Neural cell (in vitro differentiated cells): ENCODE results near the gene TAL1. TPM values are rescaled to one million over a fixed set of nuclear protein-coding genes. Genes with fewer than 3 reads are reported as not detected.

Experiments
- H2AFZ ChIP-seq: fragments of 200-600, 300-800 bp; sonication (generic), shearing (Covaris generic); 2 replicates; pipeline ENCODE4 v1.6.0; 2014; ENCODE audit warnings: low read depth, mild to moderate bottlenecking, antibody characterized with exemption, low read length, moderate library complexity
- H3F3A ChIP-seq: fragments of 200-600 bp; shearing (Covaris generic); 2 replicates; pipeline ENCODE4 v1.6.1; 2016; ENCODE audit warnings: mild to moderate bottlenecking, moderate library complexity, mixed read lengths, antibody characterized with exemption, low read length; ENCODE audit not compliant: insufficient read depth, poor library complexity, severe bottlenecking
- H3K27ac ChIP-seq: fragments of 200-600, 300-800 bp; sonication (generic), shearing (Covaris generic); 2 replicates; pipeline ENCODE4 v1.5.1; 2014; ENCODE audit warnings: mild to moderate bottlenecking, low read length, moderate library complexity
- H3K27me3 ChIP-seq: fragments of 300-800, 200-600 bp; sonication (generic), shearing (Covaris generic); 2 replicates; pipeline ENCODE4 v1.6.0; 2014; ENCODE audit warnings: mild to moderate bottlenecking, low read depth, low read length, moderate library complexity; ENCODE audit not compliant: insufficient read depth
- H3K36me3 ChIP-seq: fragments of 300-800, 200-600 bp; sonication (generic), shearing (Covaris generic); 2 replicates; pipeline ENCODE4 v1.5.1; 2014; ENCODE audit warnings: mild to moderate bottlenecking, antibody characterized with exemption, low read length, moderate library complexity; ENCODE audit not compliant: insufficient read depth
- H3K4me2 ChIP-seq: fragments of 300-800, 200-600 bp; sonication (generic), shearing (Covaris generic); 2 replicates; pipeline ENCODE4 v1.6.0; 2014; ENCODE audit warnings: mild to moderate bottlenecking, low read length
- H3K4me3 ChIP-seq: fragments of 300-800, 200-600 bp; sonication (generic), shearing (Covaris generic); 2 replicates; pipeline ENCODE4 v1.5.1; 2014; ENCODE audit warnings: mild to moderate bottlenecking, low read length, moderate library complexity
- H3K79me2 ChIP-seq: fragments of 200-600 bp; shearing (Covaris generic); replicated peaks from 2 replicates; pipeline ENCODE4 v1.6.0; 2014; ENCODE audit warnings: mild to moderate bottlenecking, low read length, moderate library complexity; ENCODE audit not compliant: insufficient read depth
- H3K9ac ChIP-seq: fragments of 300-800, 200-600 bp; sonication (generic), shearing (Covaris generic); 2 replicates; pipeline ENCODE4 v1.6.1; 2016; ENCODE audit warnings: mild to moderate bottlenecking, low read length, mixed read lengths
- H3K9me2 ChIP-seq: fragments of 200-600 bp; shearing (Covaris generic); 2 replicates; pipeline ENCODE4 v1.6.1; 2016; ENCODE audit warnings: mild to moderate bottlenecking, low read length, mixed read lengths; ENCODE audit not compliant: insufficient read depth
- H3K9me3 ChIP-seq: fragments of 200-600, 300-800 bp; sonication (generic), shearing (Covaris generic); 2 replicates; pipeline ENCODE4 v1.6.1; 2016; ENCODE audit warnings: mild to moderate bottlenecking, mixed run types, low read length, moderate library complexity, mixed read lengths
- H4K20me1 ChIP-seq: fragments of 200-600 bp; shearing (Covaris generic); 2 replicates; pipeline ENCODE4 v1.6.1; 2016; ENCODE audit warnings: mild to moderate bottlenecking, mixed run types; ENCODE audit not compliant: insufficient read depth
- CTCF ChIP-seq: fragments of 450-650 bp; IDR thresholded peaks from 2 replicates; pipeline ENCODE4 v1.5.1; 2014; ENCODE audit warnings: antibody characterized with exemption, mild to moderate bottlenecking, moderate library complexity; ENCODE audit not compliant: poor library complexity, severe bottlenecking
- EP300 ChIP-seq: fragments of 450-650 bp; conservative IDR thresholded peaks from 2 replicates; pipeline ENCODE4 v1.6.1; 2014; ENCODE audit warnings: antibody characterized with exemption, mild to moderate bottlenecking, moderate library complexity; ENCODE audit not compliant: poor library complexity, severe bottlenecking
- EZH2 ChIP-seq: fragments of 200-600, 300-800 bp; shearing (Covaris generic), sonication (generic); IDR thresholded peaks from 2 replicates; pipeline ENCODE4 v1.6.1; 2014; ENCODE audit warnings: antibody characterized with exemption, low read length, borderline replicate concordance, mild to moderate bottlenecking; ENCODE audit not compliant: insufficient read depth, poor library complexity, severe bottlenecking
- MXI1 ChIP-seq: fragments of 450-650 bp; conservative IDR thresholded peaks from 2 replicates; pipeline ENCODE4 v1.6.1; 2014; ENCODE audit warnings: antibody characterized with exemption, mild to moderate bottlenecking; ENCODE audit not compliant: poor library complexity, severe bottlenecking
- POLR2AphosphoS5 ChIP-seq: IDR thresholded peaks from 2 replicates; pipeline ENCODE4 v1.6.1; 2012
- RAD21 ChIP-seq: fragments of 450-650 bp; conservative IDR thresholded peaks from 2 replicates; pipeline ENCODE4 v1.6.1; 2014; ENCODE audit warnings: antibody characterized with exemption, mild to moderate bottlenecking, moderate library complexity
- REST ChIP-seq: IDR thresholded peaks from 2 replicates; pipeline ENCODE4 v1.6.1; 2012; ENCODE audit warnings: borderline replicate concordance
- SMC3 ChIP-seq: fragments of 450-650 bp; conservative IDR thresholded peaks from 2 replicates; pipeline ENCODE4 v1.6.1; 2014; ENCODE audit warnings: antibody characterized with exemption, mild to moderate bottlenecking, moderate library complexity; ENCODE audit not compliant: poor library complexity
- TAF1 ChIP-seq: IDR thresholded peaks from 2 replicates; pipeline ENCODE4 v1.6.1; 2012; ENCODE audit warnings: low read depth
- polyA plus RNA-seq: library from polyadenylated mRNA; depleted of rRNA; stranded (reverse); fragments of >200 nt; gene quantifications from 2 replicates; pipeline ENCODE4 v1.2.3, GENCODE V29; 2014

Gene TAL1
- polyA plus RNA-seq, 1 donor from 2014 or later: not detected

GRCh38 chr1:47186267-47187185 lies 45.5 kb downstream of the TAL1 start:
- Histone ChIP-seq H3K27ac (no peak overlapping the region), H3K9me3 (no peaks in the 10 kb centered on the region), H2AFZ (no peak overlapping the region), H4K20me1 (no peaks in the 10 kb centered on the region), H3F3A (no peaks in the 10 kb centered on the region), H3K27me3 (no peaks in the 10 kb centered on the region), H3K79me2 (no peaks in the 10 kb centered on the region), H3K9me2 (no peaks in the 10 kb centered on the region), H3K36me3 (no peaks in the 10 kb centered on the region), H3K4me3 (no peak overlapping the region), H3K9ac (no peak overlapping the region), H3K4me2 (no peak overlapping the region)
- TF ChIP-seq POLR2AphosphoS5: no peak
- TF ChIP-seq RAD21: no peak
- TF ChIP-seq CTCF: no peak
- TF ChIP-seq EP300: no peak
- no peak for TF ChIP-seq REST
- TF ChIP-seq MXI1: no peak
- no peak for TF ChIP-seq EZH2
- no peak for TF ChIP-seq TAF1
- TF ChIP-seq SMC3: no peak

GRCh38 chr1:47184822-47185677 lies 47.0 kb downstream of the TAL1 start:
- Histone ChIP-seq H3K36me3 (no peaks in the 10 kb centered on the region), H3K27ac (no peak overlapping the region), H3K4me2 (no peak overlapping the region), H3F3A (no peaks in the 10 kb centered on the region), H3K9me3 (no peaks in the 10 kb centered on the region), H4K20me1 (no peaks in the 10 kb centered on the region), H2AFZ (no peak overlapping the region), H3K4me3 (no peak overlapping the region), H3K79me2 (no peaks in the 10 kb centered on the region), H3K27me3 (peaks cover 8% of the 10 kb centered on the region), H3K9me2 (no peaks in the 10 kb centered on the region), H3K9ac (no peak overlapping the region)
- TF ChIP-seq POLR2AphosphoS5: no peak
- TF ChIP-seq RAD21: no peak
- TF ChIP-seq EZH2: no peak
- TF ChIP-seq REST: no peak
- TF ChIP-seq MXI1: no peak
- no peak for TF ChIP-seq EP300
- no peak for TF ChIP-seq CTCF
- TF ChIP-seq TAF1: no peak
- TF ChIP-seq SMC3: no peak
